ENCODE measurements around the gene DGKH. TPM values are rescaled to one million over a fixed set of nuclear protein-coding genes. Genes with fewer than 3 reads are reported as not detected.
"Not testable (repeated sequence)": the region's sequence is repeated elsewhere in the genome, so short reads cannot be mapped to it uniquely, and the experiment has no call there.

The DGKH gene
- total RNA-seq, 1 experiment from 2014 or later, result 9.2 TPM

- no peaks in the 10 kb centered on the region for H3K9me2 ChIP-seq (ENCODE audit: insufficient read depth)
- RAD21 ChIA-PET (ENCODE audit: low non-redundant PET in 1 of 2, low total read pairs in 2 of 2, uncharacterized antibody in 2 of 2, unreplicated experiment in 2 of 2), result no interaction called here
- POLR2A ChIA-PET, result no interaction called here
- no peak for ATAC-seq
- no peaks in the 10 kb centered on the region for H4K20me1 ChIP-seq (ENCODE audit: insufficient read depth)
- no peaks in the 10 kb centered on the region for H3K27me3 ChIP-seq (ENCODE audit: insufficient read depth, low read length)
- intact Hi-C loops (cut with micrococcal nuclease), result no loop called here
- CTCF ChIA-PET, result no interaction called here
- no peaks in the 10 kb centered on the region for H3K79me2 ChIP-seq (ENCODE audit: insufficient read depth, low read length)
- TF ChIP-seq CTCF (IDR thresholded peaks at IDR 0.05 in 2 of 3, conservative IDR thresholded peaks at IDR 0.05 in 1 of 3; ENCODE audit: borderline replicate concordance in 1 of 3, insufficient read depth in 1 of 3, low read depth in 2 of 3, low read length in 2 of 3) (no peak), ZFX (IDR thresholded peaks at IDR 0.05) (no peak), EZH2phosphoT487 (IDR thresholded peaks at IDR 0.05; ENCODE audit: borderline replicate concordance) (no peak), SP1 (IDR thresholded peaks at IDR 0.05; ENCODE audit: low read depth) (no peak), ATF3 (IDR thresholded peaks at IDR 0.05) (no peak), MAX (IDR thresholded peaks at IDR 0.05) (no peak)
- no TSS peak for BruUV-seq (replicated peaks)
- H3K27ac ChIP-seq (ENCODE audit: low read depth, low read length), result no peak overlapping the region
- H3K9me3 ChIP-seq (ENCODE audit: control insufficient read depth in 1 of 2, insufficient read depth in 1 of 2, low read depth in 1 of 2, low read length in 2 of 2), result no peaks in the 10 kb centered on the region
- no peak overlapping the region for H2AFZ ChIP-seq (ENCODE audit: low read depth, low read length, poor library complexity, severe bottlenecking)
- no peak overlapping the region for H3K4me3 ChIP-seq (replicated peaks in 1 of 2; ENCODE audit: low read depth in 1 of 2, low read length in 2 of 2)
- no peak overlapping the region for H3K9ac ChIP-seq (ENCODE audit: low read length)
- no peaks in the 10 kb centered on the region for H3K36me3 ChIP-seq (ENCODE audit: control insufficient read depth in 1 of 2, insufficient read depth in 2 of 2, low read length in 2 of 2)
- DNase-seq (ENCODE audit: low read depth, low spot score), result no peak
- H3K4me2 ChIP-seq (ENCODE audit: low read length), result no peak overlapping the region
- no peaks in the 10 kb centered on the region for H3K4me1 ChIP-seq (ENCODE audit: control insufficient read depth in 1 of 2, insufficient read depth in 2 of 2, low read length in 2 of 2)
These were observed 92.0 kb downstream of the DGKH start for GRCh38 chr13:42140494-42140893.

GRCh38 chr13:42141052-42141451, 92.6 kb downstream of the DGKH start:
- H3K9me3 ChIP-seq (ENCODE audit: control insufficient read depth in 1 of 2, insufficient read depth in 1 of 2, low read depth in 1 of 2, low read length in 2 of 2); CTCF ChIA-PET; RAD21 ChIA-PET (ENCODE audit: low non-redundant PET in 1 of 2, low total read pairs in 2 of 2, uncharacterized antibody in 2 of 2, unreplicated experiment in 2 of 2): not testable (repeated sequence)

More at GRCh38 chr13:42141052-42141451, 92.6 kb downstream of the DGKH start:
- DNase-seq (ENCODE audit: low read depth, low spot score); ATAC-seq; H2AFZ ChIP-seq (ENCODE audit: low read depth, low read length, poor library complexity, severe bottlenecking); intact Hi-C loops (cut with micrococcal nuclease); H3K79me2 ChIP-seq (ENCODE audit: insufficient read depth, low read length); BruUV-seq (replicated peaks); H3K36me3 ChIP-seq (ENCODE audit: control insufficient read depth in 1 of 2, insufficient read depth in 2 of 2, low read length in 2 of 2); H3K4me3 ChIP-seq (replicated peaks in 1 of 2; ENCODE audit: low read depth in 1 of 2, low read length in 2 of 2); H3K4me2 ChIP-seq (ENCODE audit: low read length); H4K20me1 ChIP-seq (ENCODE audit: insufficient read depth); H3K9ac ChIP-seq (ENCODE audit: low read length); H3K27ac ChIP-seq (ENCODE audit: low read depth, low read length); POLR2A ChIA-PET; H3K4me1 ChIP-seq (ENCODE audit: control insufficient read depth in 1 of 2, insufficient read depth in 2 of 2, low read length in 2 of 2); H3K27me3 ChIP-seq (ENCODE audit: insufficient read depth, low read length); H3K9me2 ChIP-seq (ENCODE audit: insufficient read depth): not testable (repeated sequence)

Data from HCT116 (cell line).